Measurements from ENCODE around the gene ZNF214. TPM values are rescaled to one million over a fixed set of nuclear protein-coding genes. Genes with fewer than 3 reads are reported as not detected.

The ZNF214 gene
- total RNA-seq (2013), result 0.06 TPM
- polyA plus RNA-seq (not detected), polyA minus RNA-seq (not detected in 2 replicates), total RNA-seq (0 to 2.1 (median 0.12) reads per million in 11 experiments)

DNA sequence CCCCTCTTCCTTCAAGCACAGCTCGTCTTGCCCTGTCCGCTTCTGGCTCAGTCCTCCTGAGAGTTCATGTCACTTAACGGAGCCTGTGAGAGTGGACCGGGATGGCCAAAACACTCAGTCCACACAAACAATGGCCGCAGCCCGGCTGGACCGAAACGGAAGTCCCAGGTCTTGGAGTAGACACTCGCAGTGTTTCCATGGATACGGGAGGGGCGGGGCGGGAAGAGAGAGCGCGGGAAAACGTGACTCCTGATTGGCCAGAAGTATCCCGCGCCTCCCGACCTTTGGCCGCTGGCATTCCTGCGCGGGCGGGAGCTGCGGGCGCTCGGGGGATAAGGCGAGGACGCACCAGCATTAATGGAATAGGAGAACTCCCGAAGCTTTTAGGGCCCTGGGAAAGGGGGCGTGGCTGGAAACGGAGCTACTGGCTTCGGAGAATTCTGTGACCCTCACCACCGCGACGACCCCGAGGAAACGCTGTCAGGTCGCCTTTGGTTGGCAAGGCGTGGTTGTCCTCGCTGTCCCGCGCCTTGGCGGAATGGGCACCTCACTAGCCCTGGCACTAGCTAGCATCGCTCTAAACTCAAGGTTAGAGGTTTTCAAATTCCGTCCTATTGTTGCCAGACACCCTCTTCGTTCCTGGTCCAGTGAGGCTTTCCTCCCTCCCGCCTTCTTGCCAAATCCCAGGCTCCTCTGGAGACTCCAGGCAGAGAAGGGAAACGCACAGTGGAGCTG lies at the start of gene ZNF214, which contains the start of gene NLRP14:
TSS of gene ZNF214 (minus strand) at position 164 of the 735 bp plus-strand sequence. CDS start 17,511 bp downstream, outside the sequence.
TSS of gene NLRP14 (plus strand) at position 297 of the 735 bp plus-strand sequence. CDS start 18,108 bp downstream, outside the sequence.
- TF ChIP-seq, protein P1, sequence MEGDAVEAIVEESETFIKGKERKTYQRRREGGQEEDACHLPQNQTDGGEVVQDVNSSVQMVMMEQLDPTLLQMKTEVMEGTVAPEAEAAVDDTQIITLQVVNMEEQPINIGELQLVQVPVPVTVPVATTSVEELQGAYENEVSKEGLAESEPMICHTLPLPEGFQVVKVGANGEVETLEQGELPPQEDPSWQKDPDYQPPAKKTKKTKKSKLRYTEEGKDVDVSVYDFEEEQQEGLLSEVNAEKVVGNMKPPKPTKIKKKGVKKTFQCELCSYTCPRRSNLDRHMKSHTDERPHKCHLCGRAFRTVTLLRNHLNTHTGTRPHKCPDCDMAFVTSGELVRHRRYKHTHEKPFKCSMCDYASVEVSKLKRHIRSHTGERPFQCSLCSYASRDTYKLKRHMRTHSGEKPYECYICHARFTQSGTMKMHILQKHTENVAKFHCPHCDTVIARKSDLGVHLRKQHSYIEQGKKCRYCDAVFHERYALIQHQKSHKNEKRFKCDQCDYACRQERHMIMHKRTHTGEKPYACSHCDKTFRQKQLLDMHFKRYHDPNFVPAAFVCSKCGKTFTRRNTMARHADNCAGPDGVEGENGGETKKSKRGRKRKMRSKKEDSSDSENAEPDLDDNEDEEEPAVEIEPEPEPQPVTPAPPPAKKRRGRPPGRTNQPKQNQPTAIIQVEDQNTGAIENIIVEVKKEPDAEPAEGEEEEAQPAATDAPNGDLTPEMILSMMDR (IDR thresholded peaks at IDR 0.05), result no peak
- Mint-ChIP-seq H3K27ac (peak within 1 kb of the TSS in 1 of 7 donors; percentile 76), H3K4me3 (peak within 1 kb of the TSS; percentile 75 to 95), H3K9me3 (peaks cover 0 to 7% (median 0%) of the 10 kb centered on the region in 7 donors), H3K27me3 (ENCODE audit: low read depth in 3 of 3) (peaks cover 18 to 41% (median 23%) of the 10 kb centered on the region in 3 donors), H3K36me3 (peaks cover 0 to 3% of the 10 kb centered on the region in 2 donors), H3K4me1 (peaks cover 16% of the 10 kb centered on the region)
- Histone ChIP-seq H3K36me3 (replicated peaks in 1 of 2; ENCODE audit: control insufficient read depth in 1 of 2, insufficient read depth in 2 of 2, low read length in 2 of 2) (no peaks in the 10 kb centered on the region), H2AFZ (ENCODE audit: insufficient read depth, low read depth, low read length, poor library complexity, severe bottlenecking) (peak within 1 kb of the TSS; percentile 77), H4K20me1 (ENCODE audit: insufficient read depth, low read length) (no peaks in the 10 kb centered on the region), H3K9ac (ENCODE audit: insufficient read depth, low read length, poor library complexity, severe bottlenecking) (peak within 1 kb of the TSS; percentile 25), H3K79me2 (ENCODE audit: insufficient read depth, low read length) (no peaks in the 10 kb centered on the region), H3K27me3 (ENCODE audit: control insufficient read depth in 2 of 2, insufficient read depth in 2 of 2, low read length in 2 of 2) (peaks cover 2 to 24% of the 10 kb centered on the region in 2 donors), H3K4me2 (replicated peaks; ENCODE audit: extremely low read depth, low read length, poor library complexity, severe bottlenecking) (peak within 1 kb of the TSS; percentile 88), H3K4me1 (ENCODE audit: control insufficient read depth in 1 of 2, insufficient read depth in 2 of 2, low read length in 2 of 2) (peaks cover 9 to 14% of the 10 kb centered on the region in 2 donors), H3K4me3 (replicated peaks in 1 of 3; ENCODE audit: low read depth in 2 of 3, low read length in 3 of 3) (peak within 1 kb of the TSS; percentile 7 to 78 (median 40)), H3K27ac (ENCODE audit: low read depth in 1 of 2, low read length in 2 of 2) (no peak within 1 kb of the TSS), H3K9me3 (replicated peaks in 1 of 2; ENCODE audit: control insufficient read depth in 1 of 2, insufficient read depth in 1 of 2, low read length in 2 of 2) (no peaks in the 10 kb centered on the region)
- peak in 2 of 3 donors; percentile 8 to 25 for DNase-seq
- intact Hi-C loops (cut with micrococcal nuclease), result no loop called here
- WGBS (ENCODE audit: insufficient coverage), result 2% methylated on average over 39 of the region's 47 CpGs

DNA sequence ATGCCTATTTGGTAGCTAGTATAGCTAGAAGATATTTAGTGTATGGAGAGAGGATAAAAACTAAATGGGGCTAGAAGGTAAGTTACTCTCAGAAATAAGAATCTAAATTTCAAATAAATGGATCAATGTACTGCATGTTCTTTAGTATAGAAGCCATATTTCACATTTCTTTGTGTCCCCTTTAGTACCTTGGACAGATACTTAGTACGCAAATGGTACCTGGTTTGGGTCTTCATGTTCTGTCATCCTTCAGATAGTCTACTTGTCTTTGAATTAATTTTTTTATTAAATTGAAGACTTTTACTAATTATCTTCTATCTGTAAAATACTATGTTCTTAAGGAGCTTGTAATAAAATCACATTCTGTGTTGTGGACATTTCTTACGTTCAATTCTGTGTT lies 42.4 kb upstream of the ZNF214 start:
- intact Hi-C loops (cut with micrococcal nuclease), result no loop called here
- H3K27ac Mint-ChIP-seq, result no peak overlapping the region
- TF ChIP-seq, protein P1 (IDR thresholded peaks at IDR 0.05), result no peak
- Histone ChIP-seq H2AFZ (ENCODE audit: insufficient read depth, low read depth, low read length, poor library complexity, severe bottlenecking) (no peak overlapping the region), H3K4me3 (replicated peaks in 1 of 3; ENCODE audit: low read depth in 2 of 3, low read length in 3 of 3) (no peak overlapping the region), H3K4me2 (replicated peaks; ENCODE audit: extremely low read depth, low read length, poor library complexity, severe bottlenecking) (no peak overlapping the region), H4K20me1 (ENCODE audit: insufficient read depth, low read length) (no peaks in the 10 kb centered on the region), H3K9me3 (replicated peaks in 1 of 2; ENCODE audit: control insufficient read depth in 1 of 2, insufficient read depth in 1 of 2, low read length in 2 of 2) (no peaks in the 10 kb centered on the region), H3K27ac (ENCODE audit: low read depth in 1 of 2, low read length in 2 of 2) (no peak overlapping the region), H3K4me1 (ENCODE audit: control insufficient read depth in 1 of 2, insufficient read depth in 2 of 2, low read length in 2 of 2) (no peaks in the 10 kb centered on the region), H3K27me3 (ENCODE audit: control insufficient read depth in 2 of 2, insufficient read depth in 2 of 2, low read length in 2 of 2) (no peaks in the 10 kb centered on the region), H3K36me3 (replicated peaks in 1 of 2; ENCODE audit: control insufficient read depth in 1 of 2, insufficient read depth in 2 of 2, low read length in 2 of 2) (no peaks in the 10 kb centered on the region), H3K79me2 (ENCODE audit: insufficient read depth, low read length) (no peaks in the 10 kb centered on the region), H3K9ac (ENCODE audit: insufficient read depth, low read length, poor library complexity, severe bottlenecking) (no peak overlapping the region)
- no peak overlapping the region for H3K4me3 Mint-ChIP-seq
- no peaks in the 10 kb centered on the region for H3K36me3 Mint-ChIP-seq
- H3K27me3 Mint-ChIP-seq (ENCODE audit: low read depth in 3 of 3), result peaks cover 0 to 3% (median 0%) of the 10 kb centered on the region in 3 donors
- H3K4me1 Mint-ChIP-seq, result no peaks in the 10 kb centered on the region
- no CpG with 5 or more reads among the region's 2 CpGs for WGBS (ENCODE audit: insufficient coverage)
- DNase-seq, result no peak
- H3K9me3 Mint-ChIP-seq, result peaks cover 0 to 2% (median 0%) of the 10 kb centered on the region in 7 donors
